Lung (tissue), 12 donors: ENCODE measurements around the gene SPON2. TPM values are rescaled to one million over a fixed set of nuclear protein-coding genes. Genes with fewer than 3 reads are reported as not detected.

Source experiments
- ATAC-seq: fragments of 200-7000 bp; cut with Tn5 transposase; one replicate; pipeline ENCODE4 v1.9.1; 2020; ENCODE audit warnings: moderate number of reproducible peaks; ENCODE audit not compliant: insufficient read depth, low FRiP score
- DNase-seq, 3 donors: peaks; one replicate each; pipeline ENCODE4 v3.0.0-alpha.2; 2013 to 2017
- H3K27ac ChIP-seq, 2 donors: one replicate each; pipeline ENCODE4 v1.5.1; 2013; ENCODE audit warnings: mild to moderate bottlenecking in 2 of 2, moderate library complexity in 2 of 2, control low read depth in 1 of 2, inconsistent platforms in 1 of 2, low read depth in 1 of 2, low read length in 1 of 2
- H3K27me3 ChIP-seq, 3 donors: one replicate each; pipeline ENCODE4 v1.5.1; 2013; ENCODE audit warnings: low read length in 2 of 3; ENCODE audit not compliant: control insufficient read depth in 3 of 3, insufficient read depth in 3 of 3
- H3K36me3 ChIP-seq, 4 donors: one replicate each; pipeline ENCODE4 v1.5.1; 2013; ENCODE audit warnings: low read length in 4 of 4, mild to moderate bottlenecking in 1 of 4, moderate library complexity in 1 of 4; ENCODE audit not compliant: control insufficient read depth in 4 of 4, insufficient read depth in 4 of 4
- H3K4me1 ChIP-seq, 5 donors: one replicate each; pipeline ENCODE4 v1.5.1; 2013; ENCODE audit warnings: low read length in 5 of 5, mild to moderate bottlenecking in 2 of 5, moderate library complexity in 1 of 5; ENCODE audit not compliant: control insufficient read depth in 5 of 5, insufficient read depth in 5 of 5
- H3K4me3 ChIP-seq: one replicate; pipeline ENCODE4 v1.5.1; 2013; ENCODE audit warnings: mild to moderate bottlenecking, control low read depth, moderate library complexity
- H3K9ac ChIP-seq, 2 donors: one replicate each; pipeline ENCODE4 v1.5.1; 2013; ENCODE audit warnings: low read length in 2 of 2, control low read depth in 1 of 2; ENCODE audit not compliant: insufficient read depth in 1 of 2
- H3K9me3 ChIP-seq, 4 donors: one replicate each; pipeline ENCODE4 v1.5.1; 2013; ENCODE audit warnings: low read length in 3 of 4, mild to moderate bottlenecking in 1 of 4, moderate library complexity in 1 of 4; ENCODE audit not compliant: control insufficient read depth in 4 of 4, insufficient read depth in 3 of 4
- CTCF ChIP-seq: IDR thresholded peaks from 2 replicates; pipeline ENCODE4 v1.5.1; 2012; ENCODE audit warnings: mild to moderate bottlenecking; ENCODE audit errors: control extremely low read depth, extremely low read depth
- WGBS, 2 donors: extraction: QIAGEN DNeasy Blood & Tissue Kit; methylation state at CpG; one replicate each; pipeline ENCODE4 v1.1.7; 2013; 5-methylcytosine and 5-hydroxymethylcytosine counted together
- polyA plus RNA-seq, 2 donors: library from polyadenylated mRNA; stranded (reverse); fragments of 200-250 nt; gene quantifications; one replicate each; pipeline ENCODE4 v1.2.1, GENCODE V29; 2013
- total RNA-seq, 2 donors: library from RNA; depleted of rRNA in 1 of 2; stranded (reverse); fragments of >200 nt in 1 of 2; gene quantifications; one replicate each; pipeline ENCODE4 v1.2.1, GENCODE V29; 2014 to 2021
- donor health status: control.
- donor health status: control.
- donor health status: Bipolar disorder and iron deficiency.
- donor health status: healthy.
- donor health status: DM: yes; HTN: yes; CAD: no.

The SPON2 gene
- total and polyA plus RNA-seq, 4 donors: 21.0 to 106 (median 68.5) TPM

DNA sequence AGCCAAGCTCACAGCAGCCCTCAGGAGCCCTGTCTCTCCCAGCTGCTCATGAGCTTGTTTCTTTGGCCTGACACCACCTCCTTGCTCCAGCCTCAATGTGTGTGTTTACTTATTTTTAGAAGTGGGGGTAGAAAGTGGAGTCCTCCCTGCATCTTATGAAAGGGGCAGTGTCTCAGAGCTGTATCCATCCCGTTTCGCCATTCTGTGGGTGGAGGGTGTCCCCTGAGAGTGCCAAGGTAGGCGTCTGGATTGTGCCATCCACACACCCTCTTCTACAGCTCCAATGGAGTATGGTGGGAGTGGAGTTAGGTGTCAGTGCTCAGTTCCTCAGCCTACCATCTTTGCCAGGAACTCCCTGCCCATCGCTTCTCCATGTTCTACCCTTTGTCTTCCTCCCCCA, 8.3 kb downstream of the SPON2 start:
- Histone ChIP-seq H3K4me1 (peaks cover 0 to 15% (median 0%) of the 10 kb centered on the region in 5 donors), H3K27me3 (peaks cover 0 to 4% (median 0%) of the 10 kb centered on the region in 3 donors), H3K9ac (no peak overlapping the region), H3K27ac (no peak overlapping the region), H3K9me3 (no peaks in the 10 kb centered on the region), H3K36me3 (no peaks in the 10 kb centered on the region), H3K4me3 (no peak overlapping the region)
- ATAC-seq (no peak), DNase-seq (no peak)
- WGBS, 2 donors: 88 to 92% methylated on average over 4 of the region's 4 CpGs
- no peak for TF ChIP-seq CTCF

GRCh38 chr4:1160351-1160750, 12.0 kb downstream of the SPON2 start:
- ATAC-seq (no peak), DNase-seq (no peak)
- H3K9ac ChIP-seq: no peak overlapping the region
- H3K4me3 ChIP-seq: no peak overlapping the region
- TF ChIP-seq CTCF: no peak
- 83 to 87% methylated on average over 1 of the region's 1 CpG for WGBS, 2 donors
- no peak overlapping the region for H3K27ac ChIP-seq
- peaks cover 0 to 9% (median 3%) of the 10 kb centered on the region in 4 donors for H3K9me3 ChIP-seq
- no peaks in the 10 kb centered on the region for H3K36me3 ChIP-seq
- H3K4me1 ChIP-seq: no peaks in the 10 kb centered on the region
- H3K27me3 ChIP-seq: peaks cover 0 to 2% (median 0%) of the 10 kb centered on the region in 3 donors

DNA sequence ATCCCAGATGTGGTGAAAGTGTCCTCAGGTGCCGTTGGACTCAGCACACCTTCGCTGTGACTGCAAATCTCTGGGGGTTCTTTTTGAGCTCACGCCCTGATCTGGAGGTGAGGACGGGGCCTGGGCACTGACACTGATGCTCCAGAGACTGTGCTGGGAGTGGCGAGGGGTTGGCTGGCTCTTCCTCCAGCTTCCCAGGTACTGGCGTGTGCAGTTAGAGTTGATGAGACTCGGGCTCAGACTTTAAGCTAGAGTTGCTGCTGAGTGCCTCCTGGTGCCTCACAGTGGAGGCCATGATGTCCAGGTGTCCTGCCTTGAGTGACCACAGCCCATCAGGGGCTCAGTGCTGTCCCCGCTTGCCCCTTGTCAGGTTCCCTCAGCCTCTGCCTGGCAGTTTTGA, 16.3 kb downstream of the SPON2 start:
- peaks cover 0 to 6% (median 0%) of the 10 kb centered on the region in 5 donors for H3K4me1 ChIP-seq
- H3K9me3 ChIP-seq: peaks cover 0 to 9% (median 3%) of the 10 kb centered on the region in 4 donors
- H3K4me3 ChIP-seq: no peak overlapping the region
- WGBS, 2 donors: 84 to 91% methylated on average over 8 of the region's 8 CpGs
- DNase-seq: no peak
- H3K27me3 ChIP-seq: peaks cover 0 to 2% (median 0%) of the 10 kb centered on the region in 3 donors
- no peak for TF ChIP-seq CTCF
- ATAC-seq: no peak
- H3K36me3 ChIP-seq: no peaks in the 10 kb centered on the region
- no peak overlapping the region for H3K9ac ChIP-seq
- H3K27ac ChIP-seq: no peak overlapping the region

DNA sequence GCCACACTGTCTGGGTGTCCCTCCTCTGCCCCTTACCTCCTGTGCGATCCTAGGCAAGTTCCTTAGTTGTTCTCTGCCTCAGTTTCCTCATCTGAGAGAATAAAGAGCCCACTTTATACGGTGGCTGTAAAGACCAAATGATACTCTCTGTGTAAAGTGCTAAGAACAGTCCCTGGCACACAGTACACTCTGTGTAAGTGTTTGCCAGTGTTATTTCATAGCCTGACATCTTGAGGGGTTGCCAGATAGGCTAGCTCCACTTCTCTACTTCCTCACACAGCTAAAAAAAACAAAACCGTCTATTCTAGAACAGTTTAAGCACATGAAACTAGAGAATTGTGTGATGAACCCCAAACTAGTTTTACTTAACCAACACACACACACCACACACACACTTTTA, 17.1 kb downstream of the SPON2 start:
- peaks cover 0 to 6% (median 0%) of the 10 kb centered on the region in 5 donors for H3K4me1 ChIP-seq
- H3K27me3 ChIP-seq: peaks cover 0 to 2% (median 0%) of the 10 kb centered on the region in 3 donors
- H3K36me3 ChIP-seq: no peaks in the 10 kb centered on the region
- 57 to 60% methylated on average over 3 of the region's 3 CpGs for WGBS, 2 donors
- H3K9me3 ChIP-seq: peaks cover 0 to 9% (median 5%) of the 10 kb centered on the region in 4 donors
- TF ChIP-seq CTCF: no peak
- H3K27ac ChIP-seq: peak overlapping the region in 1 of 2 donors; percentile 34
- DNase-seq (peak in 1 of 3 donors; percentile 44), ATAC-seq (no peak)
- no peak overlapping the region for H3K9ac ChIP-seq
- H3K4me3 ChIP-seq: no peak overlapping the region
